KMS-11 (cell line): ENCODE data around the gene DOC2B.

Source experiments
- H2AFZ ChIP-seq: fragments of 200-600 bp; sonication (generic); 2 replicates; pipeline ENCODE4 v1.6.1; 2016; ENCODE audit warnings: antibody characterized with exemption, mixed run types, low read depth
- H3K27ac ChIP-seq: fragments of 200-600 bp; sonication (generic); 2 replicates; pipeline ENCODE4 v1.6.1; 2016; ENCODE audit warnings: mild to moderate bottlenecking, mixed run types
- H3K27me3 ChIP-seq: fragments of 200-600 bp; sonication (generic); 2 replicates; pipeline ENCODE4 v1.6.1; 2017; ENCODE audit warnings: mild to moderate bottlenecking, low read depth, mixed run types, moderate library complexity; ENCODE audit not compliant: insufficient read depth
- H3K36me3 ChIP-seq: fragments of 200-600 bp; sonication (generic); 2 replicates; pipeline ENCODE4 v1.6.1; 2017; ENCODE audit warnings: mild to moderate bottlenecking, mixed run types; ENCODE audit not compliant: insufficient read depth
- H3K4me1 ChIP-seq: fragments of 200-600 bp; sonication (generic); 2 replicates; pipeline ENCODE4 v1.6.1; 2016; ENCODE audit warnings: mild to moderate bottlenecking, low read depth, mixed run types; ENCODE audit not compliant: poor library complexity, severe bottlenecking
- H3K4me2 ChIP-seq: fragments of 200-600 bp; sonication (generic); 2 replicates; pipeline ENCODE4 v1.7.0; 2016; ENCODE audit warnings: mild to moderate bottlenecking, mixed run types
- H3K4me3 ChIP-seq: fragments of 200-600 bp; sonication (generic); IDR thresholded peaks from 2 replicates; pipeline ENCODE4 v1.6.1; 2017; ENCODE audit warnings: low read depth, low read length, mixed read lengths; ENCODE audit not compliant: insufficient read depth
- H3K79me2 ChIP-seq: fragments of 200-600 bp; sonication (generic); 2 replicates; pipeline ENCODE4 v1.6.1; 2016; ENCODE audit warnings: low read depth, mixed run types; ENCODE audit not compliant: insufficient read depth
- H3K9ac ChIP-seq: fragments of 200-600 bp; sonication (generic); 2 replicates; pipeline ENCODE4 v1.6.1; 2016; ENCODE audit warnings: mild to moderate bottlenecking, mixed run types
- H4K20me1 ChIP-seq: fragments of 200-600 bp; sonication (generic); 2 replicates; pipeline ENCODE4 v1.6.1; 2016; ENCODE audit warnings: mild to moderate bottlenecking, mixed run types; ENCODE audit not compliant: insufficient read depth
- TF ChIP-seq, protein P1 (sequence below): fragments of 200-600 bp; sonication (generic); conservative IDR thresholded peaks from 2 replicates; pipeline ENCODE4 v1.6.1; 2017; ENCODE audit warnings: low read depth, mild to moderate bottlenecking, antibody characterized with exemption, low read length, moderate library complexity, mixed read lengths

The DOC2B gene

DNA sequence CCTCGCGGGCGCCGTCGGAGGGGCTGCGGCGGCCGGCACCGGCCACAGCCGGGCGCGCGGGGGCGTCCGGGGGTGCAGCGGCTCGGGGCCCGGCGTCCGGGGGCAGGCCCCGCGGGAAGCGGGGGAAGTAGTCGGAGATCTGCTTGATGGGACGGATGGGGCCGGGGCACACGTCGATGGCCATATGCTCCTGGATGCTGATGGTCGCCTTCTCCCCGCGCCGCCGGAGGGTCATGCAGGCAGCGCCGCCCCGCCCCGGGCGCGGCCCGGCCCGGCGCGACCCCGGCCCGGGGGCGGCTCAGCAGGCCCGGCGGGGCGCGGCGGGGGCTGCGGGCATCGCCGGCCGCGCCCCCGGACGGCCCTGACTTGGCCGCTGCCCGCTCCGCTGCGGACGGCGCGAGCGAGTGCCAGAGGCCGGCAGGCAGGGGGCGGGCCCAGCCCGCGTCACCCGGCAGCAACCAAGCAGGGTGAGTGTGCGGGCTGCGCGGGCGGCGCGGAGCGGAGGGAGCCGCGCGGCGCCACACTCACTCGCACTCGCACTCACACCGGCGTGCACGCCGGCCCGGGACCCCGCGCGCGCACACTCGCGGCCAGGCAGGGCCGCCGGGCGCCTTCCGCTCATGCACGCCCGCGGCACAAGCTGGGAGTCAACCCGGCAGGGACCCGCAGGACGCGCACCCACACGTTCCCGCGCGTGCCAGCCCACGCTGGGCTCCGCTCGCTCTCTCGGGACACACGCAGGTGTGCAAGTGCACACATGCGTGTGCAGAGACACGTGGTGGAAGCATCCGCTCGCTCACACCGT lies at the start of gene DOC2B:
TSS of gene DOC2B (minus strand) at position 406 of the 805 bp plus-strand sequence. CDS start at position 235, 171 bp downstream.
- H3K36me3 ChIP-seq: no peaks in the 10 kb centered on the region
- no peak within 1 kb of the TSS for H2AFZ ChIP-seq
- TF ChIP-seq, protein P1, sequence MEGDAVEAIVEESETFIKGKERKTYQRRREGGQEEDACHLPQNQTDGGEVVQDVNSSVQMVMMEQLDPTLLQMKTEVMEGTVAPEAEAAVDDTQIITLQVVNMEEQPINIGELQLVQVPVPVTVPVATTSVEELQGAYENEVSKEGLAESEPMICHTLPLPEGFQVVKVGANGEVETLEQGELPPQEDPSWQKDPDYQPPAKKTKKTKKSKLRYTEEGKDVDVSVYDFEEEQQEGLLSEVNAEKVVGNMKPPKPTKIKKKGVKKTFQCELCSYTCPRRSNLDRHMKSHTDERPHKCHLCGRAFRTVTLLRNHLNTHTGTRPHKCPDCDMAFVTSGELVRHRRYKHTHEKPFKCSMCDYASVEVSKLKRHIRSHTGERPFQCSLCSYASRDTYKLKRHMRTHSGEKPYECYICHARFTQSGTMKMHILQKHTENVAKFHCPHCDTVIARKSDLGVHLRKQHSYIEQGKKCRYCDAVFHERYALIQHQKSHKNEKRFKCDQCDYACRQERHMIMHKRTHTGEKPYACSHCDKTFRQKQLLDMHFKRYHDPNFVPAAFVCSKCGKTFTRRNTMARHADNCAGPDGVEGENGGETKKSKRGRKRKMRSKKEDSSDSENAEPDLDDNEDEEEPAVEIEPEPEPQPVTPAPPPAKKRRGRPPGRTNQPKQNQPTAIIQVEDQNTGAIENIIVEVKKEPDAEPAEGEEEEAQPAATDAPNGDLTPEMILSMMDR: no peak
- peaks cover 13% of the 10 kb centered on the region for H3K4me1 ChIP-seq
- H3K79me2 ChIP-seq: no peaks in the 10 kb centered on the region
- no peak within 1 kb of the TSS for H3K9ac ChIP-seq
- H3K27ac ChIP-seq: no peak within 1 kb of the TSS
- H3K4me3 ChIP-seq: no peak within 1 kb of the TSS
- H4K20me1 ChIP-seq: no peaks in the 10 kb centered on the region
- H3K27me3 ChIP-seq: no peaks in the 10 kb centered on the region
- H3K4me2 ChIP-seq: no peak within 1 kb of the TSS

DNA sequence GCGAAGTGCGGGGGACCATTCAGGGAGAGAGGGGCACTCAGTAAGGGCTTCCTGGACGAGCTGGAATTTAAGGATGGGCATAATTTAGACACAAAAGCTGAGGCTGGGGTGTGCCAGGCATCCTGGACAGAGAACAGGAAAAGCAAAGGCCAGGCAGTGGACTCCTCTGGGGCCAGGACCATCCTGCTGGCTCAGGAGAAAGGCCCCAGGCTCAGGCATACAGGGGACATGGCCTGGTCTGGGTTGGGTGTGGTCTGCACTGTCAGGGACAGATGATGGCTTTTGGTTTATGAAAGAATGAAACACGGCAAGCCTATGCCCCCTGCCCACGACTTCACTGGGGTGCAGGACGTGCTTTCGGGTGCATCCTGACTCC lies 48.9 kb upstream of the DOC2B start:
- H4K20me1 ChIP-seq: no peaks in the 10 kb centered on the region
- no peak overlapping the region for H2AFZ ChIP-seq
- H3K27me3 ChIP-seq: no peaks in the 10 kb centered on the region; the same call in 1 of the 2 replicates
- TF ChIP-seq, protein P1: no peak
- H3K79me2 ChIP-seq: no peaks in the 10 kb centered on the region
- no peaks in the 10 kb centered on the region for H3K36me3 ChIP-seq
- H3K27ac ChIP-seq: no peak overlapping the region
- H3K4me3 ChIP-seq: no peak overlapping the region
- no peak overlapping the region for H3K4me2 ChIP-seq
- H3K4me1 ChIP-seq: no peaks in the 10 kb centered on the region
- H3K9ac ChIP-seq: no peak overlapping the region

DNA sequence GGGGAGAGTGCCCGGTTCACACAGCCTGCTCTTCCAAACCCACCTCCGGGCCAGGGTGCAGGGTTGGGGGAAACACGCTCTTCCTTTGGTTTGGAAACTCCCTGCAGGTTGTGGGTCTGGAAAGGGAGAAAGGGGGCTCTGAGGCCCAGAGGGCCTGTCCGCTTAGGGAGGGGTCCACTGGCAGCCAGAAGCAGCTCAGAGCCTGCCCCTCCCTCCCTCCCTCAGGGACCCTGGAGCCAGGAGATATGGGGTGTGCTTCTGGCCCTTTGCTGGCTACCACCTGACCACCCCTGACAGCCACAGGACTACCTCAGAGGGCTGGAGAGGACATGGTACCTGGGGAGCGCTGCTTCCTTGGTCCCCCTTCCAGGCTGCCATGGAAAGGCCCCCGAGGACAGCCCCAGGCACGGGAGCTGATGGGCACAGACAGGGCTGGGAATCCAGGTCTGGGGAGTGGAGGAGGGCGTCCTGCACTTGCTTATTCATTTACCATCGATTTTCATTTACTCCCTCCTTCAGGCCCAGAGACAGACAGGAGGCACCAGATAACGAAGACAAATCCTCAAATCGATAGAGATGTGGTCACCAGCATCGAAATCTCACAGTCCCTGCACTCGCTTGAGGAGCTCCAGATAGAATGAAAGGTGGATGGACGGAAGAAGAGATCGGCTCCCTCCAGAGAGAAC lies 48.4 kb upstream of the DOC2B start:
- H2AFZ ChIP-seq: no peak overlapping the region
- no peaks in the 10 kb centered on the region for H3K79me2 ChIP-seq
- no peaks in the 10 kb centered on the region for H3K4me1 ChIP-seq
- no peaks in the 10 kb centered on the region for H3K36me3 ChIP-seq
- TF ChIP-seq, protein P1: no peak
- no peak overlapping the region for H3K4me2 ChIP-seq
- no peak overlapping the region for H3K4me3 ChIP-seq
- no peaks in the 10 kb centered on the region for H4K20me1 ChIP-seq
- H3K27me3 ChIP-seq: no peaks in the 10 kb centered on the region; the same call in 1 of the 2 replicates
- H3K9ac ChIP-seq: no peak overlapping the region
- H3K27ac ChIP-seq: no peak overlapping the region

DNA sequence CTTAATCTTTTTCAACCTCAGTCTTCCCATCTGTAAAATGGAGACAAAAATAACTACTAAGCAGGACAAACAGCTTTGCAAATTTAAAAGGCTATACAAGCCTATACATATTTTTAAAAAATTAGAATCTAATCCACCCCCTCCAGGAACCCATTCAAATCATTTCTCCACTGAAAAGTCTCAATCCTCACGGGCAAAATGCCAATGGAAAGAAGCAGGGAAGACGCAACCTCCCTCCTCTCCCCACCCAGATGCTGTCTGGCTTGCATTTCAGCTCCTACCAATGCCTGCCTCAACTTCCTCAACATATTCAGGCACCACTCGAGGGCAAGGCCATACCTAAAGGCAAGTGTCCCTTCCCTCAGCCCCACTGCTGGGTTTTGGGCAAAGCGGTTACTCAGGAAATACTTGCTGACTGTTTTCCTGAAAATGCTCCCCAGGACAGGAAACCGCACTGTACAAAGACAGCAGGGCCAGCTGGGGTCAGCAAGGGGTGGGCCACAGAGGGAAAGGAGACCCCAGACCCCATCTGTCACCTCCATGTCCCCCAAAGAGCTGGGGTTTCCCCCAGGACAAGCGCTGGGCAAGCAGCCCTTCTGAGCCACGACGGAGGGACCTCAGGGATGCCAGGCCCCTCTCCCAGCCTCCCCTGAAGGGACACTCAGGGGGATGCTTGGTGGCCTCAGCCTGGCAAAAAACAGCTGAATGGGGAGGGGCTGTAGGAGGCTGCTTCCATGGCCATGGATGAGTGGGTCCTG lies 47.7 kb upstream of the DOC2B start:
- Histone ChIP-seq H3K9ac (no peak overlapping the region), H3K4me1 (no peaks in the 10 kb centered on the region), H3K79me2 (no peaks in the 10 kb centered on the region), H4K20me1 (no peaks in the 10 kb centered on the region), H3K36me3 (no peaks in the 10 kb centered on the region), H3K27ac (no peak overlapping the region), H3K4me3 (no peak overlapping the region), H2AFZ (no peak overlapping the region), H3K27me3 (no peaks in the 10 kb centered on the region; the same call in 1 of the 2 replicates), H3K4me2 (no peak overlapping the region)
- TF ChIP-seq, protein P1: no peak
